Loucy (cell line): ENCODE data around the gene ARHGAP26.
A peak's percentile ranks its signal among the peaks of the same experiment; 100 is the strongest.

Experiments
- H2AFZ ChIP-seq: fragments of 200-600 bp; sonication (generic); 2 replicates; pipeline ENCODE4 v1.6.0; 2016; ENCODE audit warnings: antibody characterized with exemption, mild to moderate bottlenecking, low read length, moderate library complexity
- H3F3A ChIP-seq: fragments of 200-600 bp; 2 replicates; pipeline ENCODE4 v1.6.0; 2016; ENCODE audit warnings: antibody characterized with exemption, low read depth, mild to moderate bottlenecking
- H3K27me3 ChIP-seq: fragments of 200-600 bp; sonication (generic); 2 replicates; pipeline ENCODE4 v1.6.1; 2014; ENCODE audit warnings: low read length, mild to moderate bottlenecking; ENCODE audit not compliant: insufficient read depth, poor library complexity, severe bottlenecking
- H3K36me3 ChIP-seq: fragments of 200-600 bp; sonication (generic); 2 replicates; pipeline ENCODE4 v1.6.1; 2016; ENCODE audit warnings: low read length; ENCODE audit not compliant: insufficient read depth
- H3K4me1 ChIP-seq: fragments of 200-600 bp; sonication (generic); 2 replicates; pipeline ENCODE4 v1.5.1; 2014; ENCODE audit warnings: low read length, mild to moderate bottlenecking; ENCODE audit not compliant: insufficient read depth, poor library complexity, severe bottlenecking
- H3K4me2 ChIP-seq: fragments of 200-600 bp; sonication (generic); 2 replicates; pipeline ENCODE4 v1.6.0; 2014; ENCODE audit warnings: antibody characterized with exemption, low read length, low read depth, mild to moderate bottlenecking; ENCODE audit not compliant: poor library complexity, severe bottlenecking
- H3K4me3 ChIP-seq: fragments of 200-600 bp; sonication (generic); 2 replicates; pipeline ENCODE4 v1.5.1; 2014; ENCODE audit warnings: low read length, mild to moderate bottlenecking, mixed read lengths; ENCODE audit not compliant: poor library complexity, severe bottlenecking
- H3K79me2 ChIP-seq: fragments of 200-600 bp; sonication (generic); 2 replicates; pipeline ENCODE4 v1.6.1; 2014; ENCODE audit warnings: low read length; ENCODE audit not compliant: insufficient read depth
- H3K9ac ChIP-seq: fragments of 200-600 bp; sonication (generic); 2 replicates; pipeline ENCODE4 v1.6.0; 2014; ENCODE audit warnings: mild to moderate bottlenecking, low read depth, low read length, moderate library complexity; ENCODE audit not compliant: poor library complexity, severe bottlenecking
- H3K9me2 ChIP-seq: fragments of 200-600 bp; sonication (generic); replicated peaks from 2 replicates; pipeline ENCODE4 v1.6.1; 2016; ENCODE audit warnings: low read depth, low read length, mixed read lengths
- H3K9me3 ChIP-seq: fragments of 200-600 bp; sonication (generic); 2 replicates; pipeline ENCODE4 v1.6.1; 2014; ENCODE audit warnings: mild to moderate bottlenecking, antibody characterized with exemption, low read length, low read depth; ENCODE audit not compliant: insufficient read depth
- H4K20me1 ChIP-seq: fragments of 200-600 bp; sonication (generic); 2 replicates; pipeline ENCODE4 v1.6.0; 2014; ENCODE audit warnings: antibody characterized with exemption, low read length, mild to moderate bottlenecking; ENCODE audit not compliant: insufficient read depth, poor library complexity, severe bottlenecking
- EZH2phosphoT487 ChIP-seq: fragments of 200-600 bp; IDR thresholded peaks from 2 replicates; pipeline ENCODE4 v1.6.1; 2018; ENCODE audit warnings: antibody characterized with exemption, mild to moderate bottlenecking, moderate library complexity, borderline replicate concordance
- TF ChIP-seq, protein P1 (sequence below): fragments of 200-600 bp; sonication (generic); conservative IDR thresholded peaks from 2 replicates; pipeline ENCODE4 v1.5.1; 2014; ENCODE audit warnings: mild to moderate bottlenecking, antibody characterized with exemption, low read length

ARHGAP26 gene

DNA sequence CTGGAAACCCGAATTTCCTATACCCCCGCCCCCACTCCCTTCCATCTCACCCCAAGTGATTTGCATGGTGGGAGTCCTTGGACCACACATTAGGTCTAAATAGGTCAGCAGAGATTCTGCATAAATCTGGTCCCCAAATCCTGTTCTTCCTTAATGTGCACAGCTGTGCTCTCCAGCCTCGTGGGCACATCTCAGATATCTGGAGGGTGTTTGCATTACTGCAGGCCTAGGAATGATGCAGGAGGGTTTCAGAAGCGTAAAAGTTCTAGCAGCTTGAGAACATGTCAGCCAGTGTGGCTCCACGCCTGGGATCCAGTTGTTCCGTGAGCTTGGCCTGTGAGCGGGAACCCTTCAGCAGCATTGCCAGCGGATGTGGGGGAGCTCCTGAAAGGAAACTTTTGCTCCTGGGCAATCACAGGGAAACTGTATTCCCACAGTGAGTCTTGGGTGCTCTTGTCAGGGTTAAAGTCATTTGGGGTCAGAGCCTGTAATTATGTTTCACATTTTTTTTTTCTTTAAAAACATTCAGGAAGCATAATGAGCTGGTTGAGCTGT lies 12.9 kb downstream of the ARHGAP26 start:
- peak overlapping the region; percentile 38 for H3K4me2 ChIP-seq

DNA sequence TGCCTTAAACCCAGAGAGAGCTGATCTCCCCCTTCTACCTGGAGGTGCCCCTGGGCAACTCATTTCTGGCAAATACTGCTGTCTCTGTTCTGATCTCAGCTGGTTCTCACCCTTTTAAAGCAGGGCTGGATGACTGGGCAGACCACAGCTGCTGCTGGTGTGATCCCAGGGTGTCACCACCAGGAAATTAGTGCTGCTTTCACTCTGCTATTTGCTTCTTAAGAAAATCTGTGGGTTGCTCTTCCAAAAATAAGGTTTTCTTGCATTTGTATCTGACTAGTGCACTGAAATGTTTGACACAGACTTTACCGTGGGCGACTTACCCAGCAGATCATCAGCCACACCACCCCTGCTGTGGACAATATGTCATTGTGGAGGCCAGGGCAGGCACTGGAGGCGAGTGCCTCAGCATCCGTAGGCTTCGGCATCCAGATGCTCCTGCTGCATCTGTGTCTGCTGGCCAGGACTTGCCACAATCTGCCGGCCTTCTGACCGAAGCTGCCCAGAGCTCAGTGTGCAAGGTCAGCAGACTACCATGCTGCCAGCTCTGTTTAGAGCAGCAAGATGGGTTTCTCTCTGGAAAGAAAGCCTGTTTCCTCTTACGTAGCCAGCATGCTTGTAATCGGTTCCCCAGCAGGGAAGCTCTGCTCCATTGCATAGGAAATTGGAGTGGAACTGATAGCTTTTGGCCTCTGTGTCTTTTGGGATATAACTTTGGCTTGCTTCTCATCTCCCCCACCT lies 13.6 kb downstream of the ARHGAP26 start:
- H3K4me1 ChIP-seq: peaks cover 48% of the 10 kb centered on the region
- H3K4me2 ChIP-seq: peak overlapping the region; percentile 38
- no peaks in the 10 kb centered on the region for H3K27me3 ChIP-seq
- no peak overlapping the region for H3K4me3 ChIP-seq
- H3F3A ChIP-seq: no peaks in the 10 kb centered on the region
- H2AFZ ChIP-seq: no peak overlapping the region
- no peaks in the 10 kb centered on the region for H4K20me1 ChIP-seq
- no peaks in the 10 kb centered on the region for H3K9me2 ChIP-seq
- H3K9ac ChIP-seq: no peak overlapping the region
- TF ChIP-seq EZH2phosphoT487: no peak
- TF ChIP-seq, protein P1, sequence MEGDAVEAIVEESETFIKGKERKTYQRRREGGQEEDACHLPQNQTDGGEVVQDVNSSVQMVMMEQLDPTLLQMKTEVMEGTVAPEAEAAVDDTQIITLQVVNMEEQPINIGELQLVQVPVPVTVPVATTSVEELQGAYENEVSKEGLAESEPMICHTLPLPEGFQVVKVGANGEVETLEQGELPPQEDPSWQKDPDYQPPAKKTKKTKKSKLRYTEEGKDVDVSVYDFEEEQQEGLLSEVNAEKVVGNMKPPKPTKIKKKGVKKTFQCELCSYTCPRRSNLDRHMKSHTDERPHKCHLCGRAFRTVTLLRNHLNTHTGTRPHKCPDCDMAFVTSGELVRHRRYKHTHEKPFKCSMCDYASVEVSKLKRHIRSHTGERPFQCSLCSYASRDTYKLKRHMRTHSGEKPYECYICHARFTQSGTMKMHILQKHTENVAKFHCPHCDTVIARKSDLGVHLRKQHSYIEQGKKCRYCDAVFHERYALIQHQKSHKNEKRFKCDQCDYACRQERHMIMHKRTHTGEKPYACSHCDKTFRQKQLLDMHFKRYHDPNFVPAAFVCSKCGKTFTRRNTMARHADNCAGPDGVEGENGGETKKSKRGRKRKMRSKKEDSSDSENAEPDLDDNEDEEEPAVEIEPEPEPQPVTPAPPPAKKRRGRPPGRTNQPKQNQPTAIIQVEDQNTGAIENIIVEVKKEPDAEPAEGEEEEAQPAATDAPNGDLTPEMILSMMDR: no peak; the same call in 1 of the 2 replicates
- H3K79me2 ChIP-seq: peaks cover 31% of the 10 kb centered on the region
- H3K9me3 ChIP-seq: no peaks in the 10 kb centered on the region
- no peaks in the 10 kb centered on the region for H3K36me3 ChIP-seq

More for the DNA sequence above, 12.9 kb downstream of the ARHGAP26 start:
- no peak overlapping the region for H2AFZ ChIP-seq
- H3K4me1 ChIP-seq: peaks cover 56% of the 10 kb centered on the region
- no peaks in the 10 kb centered on the region for H3F3A ChIP-seq
- no peaks in the 10 kb centered on the region for H3K9me3 ChIP-seq
- H4K20me1 ChIP-seq: no peaks in the 10 kb centered on the region
- no peaks in the 10 kb centered on the region for H3K27me3 ChIP-seq
- H3K79me2 ChIP-seq: peaks cover 38% of the 10 kb centered on the region
- H3K9me2 ChIP-seq: no peaks in the 10 kb centered on the region
- H3K9ac ChIP-seq: no peak overlapping the region
- H3K36me3 ChIP-seq: no peaks in the 10 kb centered on the region
- no peak for TF ChIP-seq EZH2phosphoT487
- TF ChIP-seq, protein P1: no peak
- no peak overlapping the region for H3K4me3 ChIP-seq

DNA sequence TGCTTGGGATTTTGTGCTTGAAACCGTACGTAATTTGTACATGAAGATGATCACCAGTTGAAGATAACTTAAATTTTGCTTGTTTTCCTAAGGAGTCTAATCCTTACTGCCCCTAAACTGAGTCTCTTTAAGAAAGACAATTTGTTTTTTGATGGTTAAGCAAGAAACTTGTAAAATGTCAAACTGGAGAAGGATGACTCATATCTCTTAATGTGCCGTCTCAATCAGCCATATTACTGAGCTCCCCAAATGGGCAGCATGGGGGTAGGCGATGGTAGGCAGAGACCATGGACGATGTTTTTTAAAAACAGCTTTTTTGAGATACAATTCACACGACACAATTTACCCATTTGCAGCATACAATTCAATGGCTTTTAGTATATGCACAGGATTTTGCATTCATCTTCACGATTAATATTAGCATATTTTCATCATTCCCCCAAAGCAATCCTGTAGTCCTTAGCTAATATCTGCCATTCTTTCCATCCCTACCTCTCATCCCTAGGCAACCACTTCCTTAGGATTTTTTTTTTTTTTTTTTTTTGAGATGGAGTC lies 14.3 kb downstream of the ARHGAP26 start:
- H3K4me2 ChIP-seq: peak overlapping the region; percentile 38

More for the DNA sequence above, 14.3 kb downstream of the ARHGAP26 start:
- Histone ChIP-seq H4K20me1 (no peaks in the 10 kb centered on the region), H3K36me3 (no peaks in the 10 kb centered on the region), H3K9me2 (no peaks in the 10 kb centered on the region), H3K4me1 (peaks cover 41% of the 10 kb centered on the region), H3K27me3 (no peaks in the 10 kb centered on the region), H2AFZ (no peak overlapping the region), H3K79me2 (peaks cover 28% of the 10 kb centered on the region; the same call in 1 of the 2 replicates), H3K4me3 (no peak overlapping the region), H3K9me3 (no peaks in the 10 kb centered on the region), H3F3A (no peaks in the 10 kb centered on the region), H3K9ac (no peak overlapping the region)
- TF ChIP-seq EZH2phosphoT487: no peak
- TF ChIP-seq, protein P1: no peak
